ENCODE measurements around the gene SREBF1. TPM values are rescaled to one million over a fixed set of nuclear protein-coding genes. Genes with fewer than 3 reads are reported as not detected.
A peak's percentile ranks its signal among the peaks of the same experiment; 100 is the strongest.

Gene SREBF1
- polyA plus RNA-seq, 1 donor: 79.1 TPM

DNA sequence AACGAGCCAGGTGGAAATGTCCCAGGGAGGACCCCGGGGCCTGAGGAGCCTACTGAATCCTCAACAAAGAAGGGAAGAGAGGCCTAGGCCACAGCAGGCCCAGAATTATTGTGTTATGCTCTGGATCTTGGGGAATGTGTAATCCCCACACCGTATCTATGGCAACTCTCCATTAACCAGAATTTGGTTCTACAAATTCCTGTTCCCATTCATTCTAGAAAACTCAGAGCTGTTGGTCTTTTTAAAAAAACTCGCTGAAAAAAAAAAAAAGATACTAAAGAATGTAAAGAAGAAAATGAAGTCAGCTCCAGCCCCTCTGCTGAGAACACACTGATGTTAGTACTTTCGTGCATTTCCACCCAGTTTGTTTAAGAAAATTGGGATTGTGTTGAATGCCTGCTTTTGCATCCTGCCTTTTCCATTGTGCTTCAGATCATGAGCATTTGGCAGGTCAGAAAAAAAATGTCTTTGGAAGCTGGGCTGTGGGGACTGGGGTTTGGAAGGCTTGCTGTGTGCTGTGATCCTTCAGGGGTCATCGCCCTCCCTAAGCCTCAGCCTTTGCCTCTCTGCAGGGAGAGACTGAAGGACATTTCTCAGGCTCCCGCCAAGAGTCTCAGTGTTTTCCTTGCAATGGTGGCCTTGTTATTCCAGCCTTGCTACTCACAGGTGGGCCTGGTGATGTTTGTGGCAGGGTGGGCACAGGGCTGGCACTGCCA, 69.5 kb downstream of the SREBF1 start:
- Histone ChIP-seq H3K27me3 (ENCODE audit: control insufficient read depth, insufficient read depth, low read length) (no peaks in the 10 kb centered on the region), H3K27ac (ENCODE audit: low read length) (peak overlapping the region; percentile 54), H3K4me3 (ENCODE audit: low read length) (no peak overlapping the region), H3K36me3 (ENCODE audit: control insufficient read depth, insufficient read depth, low read length) (peaks cover 3% of the 10 kb centered on the region), H3K4me1 (ENCODE audit: control insufficient read depth, insufficient read depth, low read length) (peaks cover 49% of the 10 kb centered on the region), H3K9me3 (ENCODE audit: control insufficient read depth, low read depth, low read length) (no peaks in the 10 kb centered on the region)
- 71% methylated on average over 2 of the region's 7 CpGs for WGBS (ENCODE audit: insufficient coverage, low lambda C conversion rate)
- no peak for DNase-seq

DNA sequence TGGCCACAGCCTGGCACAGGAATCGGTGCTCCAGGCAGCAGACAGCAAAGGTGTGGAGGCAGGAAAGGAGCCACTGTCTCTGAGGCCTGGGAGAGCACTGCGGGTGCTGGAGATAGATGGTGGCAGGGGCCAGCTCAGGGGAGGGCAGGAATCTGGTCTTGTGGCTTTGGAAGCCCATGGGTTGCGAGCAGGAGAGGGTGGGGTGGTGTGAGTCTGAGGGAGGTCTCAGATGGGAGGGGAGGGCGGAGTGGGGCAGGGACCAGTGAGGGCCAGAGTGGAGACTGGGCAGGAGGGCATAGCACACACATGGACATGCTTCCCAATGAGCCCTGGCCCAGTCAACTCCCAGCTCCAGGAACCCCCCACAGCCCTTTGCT, 70.1 kb downstream of the SREBF1 start:
- peaks cover 1% of the 10 kb centered on the region for H3K9me3 ChIP-seq (ENCODE audit: control insufficient read depth, low read depth, low read length)
- no CpG with 5 or more reads among the region's 4 CpGs for WGBS (ENCODE audit: insufficient coverage, low lambda C conversion rate)
- no peaks in the 10 kb centered on the region for H3K27me3 ChIP-seq (ENCODE audit: control insufficient read depth, insufficient read depth, low read length)
- H3K4me1 ChIP-seq (ENCODE audit: control insufficient read depth, insufficient read depth, low read length): peaks cover 55% of the 10 kb centered on the region
- no peak overlapping the region for H3K4me3 ChIP-seq (ENCODE audit: low read length)
- H3K36me3 ChIP-seq (ENCODE audit: control insufficient read depth, insufficient read depth, low read length): peaks cover 3% of the 10 kb centered on the region
- no peak for DNase-seq
- H3K27ac ChIP-seq (ENCODE audit: low read length): peak overlapping the region; percentile 54

DNA sequence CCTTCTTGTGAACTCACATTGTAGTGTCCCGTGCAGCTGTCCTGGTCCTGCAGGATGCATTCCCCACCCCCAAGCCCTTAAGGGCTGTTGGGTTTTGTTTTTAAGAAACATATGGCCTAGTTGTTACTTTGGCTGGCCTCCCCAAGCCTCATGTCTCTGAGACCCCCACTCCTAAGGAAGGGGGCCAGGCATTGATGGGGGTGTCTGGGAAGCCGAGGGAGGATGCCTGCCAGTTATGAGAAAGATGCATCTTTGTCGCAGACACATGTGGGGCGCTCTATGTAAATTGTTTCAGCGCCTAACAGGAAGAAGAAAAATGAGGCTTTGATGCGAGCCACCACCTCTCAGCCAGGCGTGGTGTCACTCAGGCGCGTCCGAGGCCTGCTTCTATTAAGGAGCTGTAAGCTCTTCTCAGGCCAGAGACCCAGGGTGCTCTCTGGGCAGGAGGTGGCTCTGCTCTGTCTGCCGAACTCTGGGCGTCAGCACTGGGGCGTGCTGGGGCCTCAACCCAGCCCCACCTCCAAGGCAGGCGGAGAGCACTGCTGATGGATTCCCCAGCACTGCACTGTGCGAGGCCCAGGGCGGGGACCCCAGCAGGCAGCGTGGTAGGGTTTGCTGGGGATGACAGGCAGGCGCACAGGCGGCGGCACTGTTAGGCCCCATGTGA, 70.6 kb downstream of the SREBF1 start:
- no CpG with 5 or more reads among the region's 20 CpGs for WGBS (ENCODE audit: insufficient coverage, low lambda C conversion rate)
- no peak for DNase-seq
- Histone ChIP-seq H3K4me3 (ENCODE audit: low read length) (no peak overlapping the region), H3K27me3 (ENCODE audit: control insufficient read depth, insufficient read depth, low read length) (no peaks in the 10 kb centered on the region), H3K4me1 (ENCODE audit: control insufficient read depth, insufficient read depth, low read length) (peaks cover 60% of the 10 kb centered on the region), H3K9me3 (ENCODE audit: control insufficient read depth, low read depth, low read length) (peaks cover 2% of the 10 kb centered on the region), H3K27ac (ENCODE audit: low read length) (peak overlapping the region; percentile 54), H3K36me3 (ENCODE audit: control insufficient read depth, insufficient read depth, low read length) (peaks cover 3% of the 10 kb centered on the region)

DNA sequence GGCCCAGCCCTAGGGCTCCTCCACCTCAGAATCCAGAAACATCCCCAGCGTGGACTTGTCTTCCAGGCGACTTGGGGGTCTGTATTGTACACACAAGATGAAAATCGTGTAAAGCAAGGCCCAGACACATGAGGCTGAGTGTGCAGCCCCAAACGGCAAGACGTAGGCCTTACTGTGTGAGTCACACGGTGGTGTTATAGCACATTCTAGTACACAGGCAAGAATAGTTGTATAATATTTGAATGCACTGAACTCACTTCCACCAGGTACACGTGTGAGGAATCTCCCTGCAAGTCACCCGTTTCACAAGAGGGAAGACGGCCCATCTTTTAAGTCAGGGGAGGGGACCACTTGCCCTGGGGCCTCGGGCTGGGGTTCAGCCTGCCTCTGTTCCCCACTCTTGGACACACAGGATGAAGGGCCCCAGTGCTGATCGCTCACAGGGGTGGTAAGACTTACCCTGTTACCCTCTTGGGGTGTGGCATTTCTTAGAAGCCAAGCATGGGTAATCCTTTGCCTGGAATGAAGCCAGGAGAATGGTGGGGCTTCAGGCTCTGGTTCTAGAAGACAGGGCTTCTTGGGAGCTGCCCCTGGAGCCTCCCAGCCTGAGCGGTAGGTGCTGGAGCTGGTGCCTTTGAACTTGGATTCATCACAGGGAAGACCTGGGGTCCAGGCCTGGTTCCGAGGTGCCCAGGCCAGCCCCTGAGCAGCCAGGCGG, 71.3 kb downstream of the SREBF1 start:
- H3K4me1 ChIP-seq (ENCODE audit: control insufficient read depth, insufficient read depth, low read length): peaks cover 67% of the 10 kb centered on the region
- H3K27ac ChIP-seq (ENCODE audit: low read length): no peak overlapping the region
- no peaks in the 10 kb centered on the region for H3K27me3 ChIP-seq (ENCODE audit: control insufficient read depth, insufficient read depth, low read length)
- peak in 1 of 2 donors; percentile 73 for DNase-seq
- peaks cover 2% of the 10 kb centered on the region for H3K9me3 ChIP-seq (ENCODE audit: control insufficient read depth, low read depth, low read length)
- H3K36me3 ChIP-seq (ENCODE audit: control insufficient read depth, insufficient read depth, low read length): peaks cover 3% of the 10 kb centered on the region
- H3K4me3 ChIP-seq (ENCODE audit: low read length): no peak overlapping the region
- WGBS (ENCODE audit: insufficient coverage, low lambda C conversion rate): no CpG with 5 or more reads among the region's 14 CpGs

DNA sequence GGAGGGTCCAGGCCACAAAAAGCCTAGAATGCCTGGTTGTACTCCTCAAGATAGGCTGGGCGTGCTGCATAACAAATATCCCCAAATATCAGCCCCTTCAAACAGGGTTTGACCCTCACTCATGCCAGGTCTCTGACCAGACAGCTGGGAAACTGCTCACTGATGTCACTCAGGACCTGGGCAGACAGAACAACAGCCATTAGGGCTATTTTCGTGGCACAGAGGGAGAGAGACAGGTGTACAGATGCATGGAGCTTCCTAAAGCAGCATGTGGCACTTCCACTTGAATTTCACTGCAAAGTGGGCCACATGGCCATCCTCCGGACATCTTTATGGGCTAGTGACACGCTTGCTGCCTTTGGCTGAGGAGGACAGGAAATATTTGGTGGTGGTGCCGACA, 73.1 kb downstream of the SREBF1 start:
- H3K4me1 ChIP-seq (ENCODE audit: control insufficient read depth, insufficient read depth, low read length): peaks cover 60% of the 10 kb centered on the region
- DNase-seq: no peak
- H3K27ac ChIP-seq (ENCODE audit: low read length): no peak overlapping the region
- H3K4me3 ChIP-seq (ENCODE audit: low read length): no peak overlapping the region
- H3K27me3 ChIP-seq (ENCODE audit: control insufficient read depth, insufficient read depth, low read length): no peaks in the 10 kb centered on the region
- WGBS (ENCODE audit: insufficient coverage, low lambda C conversion rate): no CpG with 5 or more reads among the region's 5 CpGs
- peaks cover 7% of the 10 kb centered on the region for H3K36me3 ChIP-seq (ENCODE audit: control insufficient read depth, insufficient read depth, low read length)
- peaks cover 2% of the 10 kb centered on the region for H3K9me3 ChIP-seq (ENCODE audit: control insufficient read depth, low read depth, low read length)

DNA sequence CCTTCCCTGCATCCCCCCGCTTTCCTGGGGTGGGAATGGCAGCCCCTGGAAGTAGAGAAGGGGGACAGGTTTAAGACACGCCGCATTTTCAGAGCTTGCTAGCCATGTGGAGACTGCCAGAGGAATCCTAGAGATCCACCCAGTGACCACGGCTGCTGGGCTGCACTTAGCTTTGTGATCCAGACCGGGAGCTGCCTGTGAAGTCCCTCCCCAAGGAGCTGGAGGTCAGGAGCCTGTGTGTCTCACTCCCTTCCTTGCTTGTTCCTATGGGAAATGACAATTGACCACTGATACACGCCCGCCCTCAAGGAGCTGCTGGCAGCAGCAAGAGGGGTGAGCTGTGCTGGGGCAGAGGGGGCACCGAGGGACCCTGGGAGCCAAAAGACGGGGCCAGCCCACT, 73.7 kb downstream of the SREBF1 start:
- Histone ChIP-seq H3K9me3 (ENCODE audit: control insufficient read depth, low read depth, low read length) (peaks cover 2% of the 10 kb centered on the region), H3K4me3 (ENCODE audit: low read length) (no peak overlapping the region), H3K27me3 (ENCODE audit: control insufficient read depth, insufficient read depth, low read length) (no peaks in the 10 kb centered on the region), H3K4me1 (ENCODE audit: control insufficient read depth, insufficient read depth, low read length) (peaks cover 57% of the 10 kb centered on the region), H3K27ac (ENCODE audit: low read length) (no peak overlapping the region), H3K36me3 (ENCODE audit: control insufficient read depth, insufficient read depth, low read length) (peaks cover 7% of the 10 kb centered on the region)
- no peak for DNase-seq
- no CpG with 5 or more reads among the region's 9 CpGs for WGBS (ENCODE audit: insufficient coverage, low lambda C conversion rate)

DNA sequence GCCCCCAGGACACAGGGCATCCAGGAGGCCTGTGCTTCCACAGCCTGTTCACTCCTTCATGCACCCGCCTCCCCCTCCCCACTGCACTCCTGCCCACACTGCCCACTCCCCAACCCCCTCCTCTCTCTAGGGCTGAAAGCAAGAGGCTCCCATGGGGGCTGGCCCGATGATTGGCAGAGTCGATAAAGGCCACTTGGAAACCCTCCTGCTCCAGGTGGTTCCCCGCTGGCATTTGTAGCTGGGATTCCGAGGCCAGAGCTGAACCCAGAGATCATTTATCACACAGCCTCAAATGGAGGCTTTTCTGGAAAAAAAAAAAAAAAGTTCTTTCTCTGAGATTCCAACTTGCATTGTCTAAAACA, 74.1 kb downstream of the SREBF1 start:
- H3K9me3 ChIP-seq (ENCODE audit: control insufficient read depth, low read depth, low read length): peaks cover 2% of the 10 kb centered on the region
- no CpG with 5 or more reads among the region's 5 CpGs for WGBS (ENCODE audit: insufficient coverage, low lambda C conversion rate)
- no peak overlapping the region for H3K4me3 ChIP-seq (ENCODE audit: low read length)
- H3K4me1 ChIP-seq (ENCODE audit: control insufficient read depth, insufficient read depth, low read length): peaks cover 53% of the 10 kb centered on the region
- no peak for DNase-seq
- no peak overlapping the region for H3K27ac ChIP-seq (ENCODE audit: low read length)
- H3K27me3 ChIP-seq (ENCODE audit: control insufficient read depth, insufficient read depth, low read length): no peaks in the 10 kb centered on the region
- H3K36me3 ChIP-seq (ENCODE audit: control insufficient read depth, insufficient read depth, low read length): peaks cover 7% of the 10 kb centered on the region

Other genes with a start within 250 kb of the SREBF1 start
- gene PEMT, start 245.3 kb downstream of the SREBF1 start, polyA plus RNA-seq: 25.7 TPM
- gene RAI1, start 155.5 kb downstream of the SREBF1 start, polyA plus RNA-seq: 26.2 TPM
- 31.1 TPM for gene TOM1L2, start 135.4 kb upstream of the SREBF1 start, polyA plus RNA-seq
- 5.7 TPM for gene DRC3, start 135.9 kb upstream of the SREBF1 start, polyA plus RNA-seq
- gene ATPAF2, start 202.2 kb upstream of the SREBF1 start, polyA plus RNA-seq: 24.8 TPM
- gene GID4, start 202.4 kb upstream of the SREBF1 start, polyA plus RNA-seq: 9.9 TPM

Data from large intestine (tissue), 3 donors.